T-cell (primary cell): ENCODE results near the gene TUT1. TPM values are rescaled to one million over a fixed set of nuclear protein-coding genes. Genes with fewer than 3 reads are reported as not detected.

ENCODE experiments used
- ATAC-seq, 4 experiments: fragments of 200-7000 bp in 3 of 4; fragments of 150-1000 bp in 1 of 4; cut with Tn5 transposase; replicated peaks in 1 of 4; 1 replicate in 3 of 4; 2 replicates in 1 of 4; pipeline ENCODE4 v1.10.0; 2021; ENCODE audit warnings: moderate library complexity in 3 of 4, mild to moderate bottlenecking in 2 of 4, moderate number of reproducible peaks in 1 of 4
- CTCF ChIA-PET, 2 donors: fragments of 300-600 bp; sonication (Branson Sonifier 250); formaldehyde crosslinking; loops; one replicate each; lab custom pipeline; 2022; ENCODE audit warnings: antibody characterized with exemption in 2 of 2; lab: Charles Lee
- POLR2A ChIA-PET, 2 donors: fragments of 300-600 bp; sonication (Branson Sonifier 250); formaldehyde crosslinking; loops; one replicate each; lab custom pipeline; 2022; ENCODE audit warnings: antibody characterized with exemption in 2 of 2; lab: Charles Lee
- DNase-seq, 35 experiments: peaks; one replicate each; pipeline versions ENCODE4 v3.0.0 to v3.0.0-alpha.2; 2013 to 2023
- H3K27ac ChIP-seq: one replicate; pipeline ENCODE4 v1.5.1; 2013; ENCODE audit warnings: low read length
- H3K27me3 ChIP-seq, 2 experiments: replicated peaks in 1 of 2; 1 replicate in 1 of 2; 2 replicates in 1 of 2; pipeline versions ENCODE4 v1.6.1 to v1.7.0; 2013; ENCODE audit warnings: low read length in 1 of 2, mixed read lengths in 1 of 2; ENCODE audit not compliant: control insufficient read depth in 2 of 2, insufficient read depth in 2 of 2; ENCODE audit errors: extremely low read depth in 1 of 2
- H3K36me3 ChIP-seq, 2 donors: 1 replicate in 1 of 2; 2 replicates in 1 of 2; pipeline versions ENCODE4 v1.6.1 to v1.7.0; 2013; ENCODE audit warnings: low read length in 1 of 2; ENCODE audit not compliant: control insufficient read depth in 2 of 2, insufficient read depth in 1 of 2; ENCODE audit errors: extremely low read depth in 1 of 2
- H3K4me1 ChIP-seq, 2 experiments: 1 replicate in 1 of 2; 2 replicates in 1 of 2; pipeline versions ENCODE4 v1.6.1 to v1.7.0; 2013; ENCODE audit warnings: low read length in 2 of 2, mixed read lengths in 1 of 2; ENCODE audit not compliant: insufficient read depth in 2 of 2, control insufficient read depth in 1 of 2; ENCODE audit errors: extremely low read depth in 1 of 2
- H3K4me3 ChIP-seq, 2 donors: 1 replicate in 1 of 2; 2 replicates in 1 of 2; pipeline versions ENCODE4 v1.5.1 to v1.7.0; 2013; ENCODE audit warnings: mild to moderate bottlenecking in 2 of 2, low read length in 1 of 2, moderate library complexity in 1 of 2; ENCODE audit not compliant: control insufficient read depth in 1 of 2; ENCODE audit errors: extremely low read depth in 1 of 2
- H3K9me3 ChIP-seq: 2 replicates; pipeline ENCODE4 v1.7.0; 2013
- H3K27ac Mint-ChIP-seq, 2 donors: one replicate each; pipeline ENCODE4 v1.8.0; 2020 to 2021; ENCODE audit warnings: mild to moderate bottlenecking in 2 of 2, mixed read lengths in 2 of 2
- H3K27me3 Mint-ChIP-seq, 2 donors: one replicate each; pipeline ENCODE4 v1.8.0; 2021 to 2022; ENCODE audit warnings: mixed read lengths in 2 of 2
- H3K36me3 Mint-ChIP-seq: one replicate; pipeline ENCODE4 v1.8.0; 2021; ENCODE audit warnings: mixed read lengths
- H3K4me1 Mint-ChIP-seq, 3 donors: one replicate each; pipeline ENCODE4 v1.8.0; 2020 to 2022; ENCODE audit warnings: mixed read lengths in 3 of 3, mild to moderate bottlenecking in 1 of 3
- H3K4me3 Mint-ChIP-seq, 3 donors: one replicate each; pipeline ENCODE4 v1.8.0; 2020 to 2022; ENCODE audit warnings: mild to moderate bottlenecking in 3 of 3, mixed read lengths in 3 of 3, moderate library complexity in 3 of 3
- H3K9me3 Mint-ChIP-seq, 3 donors: one replicate each; pipeline ENCODE4 v1.8.0; 2020 to 2022; ENCODE audit warnings: mixed read lengths in 3 of 3
- WGBS: methylation state at CpG from one replicate; pipeline ENCODE4 v1.1.5; 2013; ENCODE audit warnings: missing lambda C conversion rate; ENCODE audit not compliant: insufficient coverage; 5-methylcytosine and 5-hydroxymethylcytosine counted together
- total RNA-seq, 35 experiments: library from RNA in 6 of 35; stranded (reverse) in 6 of 35; fragments of 120-200 nt in 1 of 35; gene quantifications; one replicate each; pipeline versions ENCODE4 v1.2.1 to v1.2.4 and lab custom pipeline; 2013 to 2026

The TUT1 gene
- total RNA-seq, 5 donors from 2014 or later (not counting 1 experiment from before 2014, with no cell fraction given), result 35.2 to 56.0 (median 42.9) TPM

- H3K36me3 ChIP-seq, result peaks cover 0 to 4% of the 10 kb centered on the region in 2 donors
- ATAC-seq, result no peak
- no peaks in the 10 kb centered on the region for H3K9me3 ChIP-seq
- peaks cover 9% of the 10 kb centered on the region for H3K36me3 Mint-ChIP-seq
- H3K4me1 Mint-ChIP-seq, result peaks cover 59 to 74% (median 70%) of the 10 kb centered on the region in 3 donors
- peak overlapping the region; percentile 91 to 96 (median 92) for H3K4me3 Mint-ChIP-seq
- H3K4me1 ChIP-seq, result peaks cover 14 to 92% of the 10 kb centered on the region in 2 experiments
- no peaks in the 10 kb centered on the region for H3K9me3 Mint-ChIP-seq
- H3K27ac ChIP-seq, result peak overlapping the region; percentile 95
- ChIA-PET POLR2A (interaction anchor here (0.6 to 5.2 kb wide), 8 partner anchors 11 to 749 kb away, joined by 3 to 98 read pairs (median 6); partner anchors contain the start of genes EEF1G (in 1 of the 2), FEN1 (in 1 of the 2) and TUT1 (in 1 of the 2)), CTCF (interaction anchor here (0.5 to 4.1 kb wide), 13 partner anchors 10 to 198 kb away, joined by 4 to 63 read pairs (median 9); partner anchors contain the start of genes EEF1G (in 1 of the 2) and TUT1 (in 1 of the 2))
- DNase-seq, result peak in 1 of 35 experiments; percentile 14
- peak overlapping the region; percentile 84 to 85 for H3K27ac Mint-ChIP-seq
- no peaks in the 10 kb centered on the region for H3K27me3 ChIP-seq
- WGBS, result 66% methylated on average over 4 of the region's 6 CpGs
- no peaks in the 10 kb centered on the region for H3K27me3 Mint-ChIP-seq
- peak overlapping the region in 1 of 2 donors; percentile 95 for H3K4me3 ChIP-seq
Observed at GRCh38 chr11:62542111-62542745, 49.1 kb downstream of the TUT1 start.

- H3K4me1 ChIP-seq, result peaks cover 14 to 88% of the 10 kb centered on the region in 2 experiments
- no peaks in the 10 kb centered on the region for H3K9me3 ChIP-seq
- ATAC-seq (no peak), DNase-seq (peak in 1 of 35 experiments; percentile 34)
- H3K36me3 ChIP-seq, result peaks cover 0 to 11% of the 10 kb centered on the region in 2 donors
- Mint-ChIP-seq H3K36me3 (peaks cover 13% of the 10 kb centered on the region), H3K9me3 (no peaks in the 10 kb centered on the region), H3K4me1 (peaks cover 57 to 77% (median 72%) of the 10 kb centered on the region in 3 donors), H3K27ac (peak overlapping the region; percentile 80 to 84), H3K4me3 (peak overlapping the region; percentile 91 to 96 (median 92)), H3K27me3 (no peaks in the 10 kb centered on the region)
- peak overlapping the region; percentile 95 for H3K27ac ChIP-seq
- ChIA-PET POLR2A (interaction anchor here in 1 of 2 donors (0.6 to 2.1 kb wide), 3 partner anchors 8 to 161 kb away, joined by 3 to 17 read pairs (median 3); no protein-coding TSS in a partner anchor), CTCF (interaction anchor here (0.8 to 2.2 kb wide), 3 partner anchors 12 to 117 kb away, joined by 3 to 8 read pairs (median 3); no protein-coding TSS in a partner anchor)
- peak overlapping the region in 1 of 2 donors; percentile 18 for H3K4me3 ChIP-seq
- no peaks in the 10 kb centered on the region for H3K27me3 ChIP-seq
- whole genome bisulfite sequencing, result 36% methylated on average over 5 of the region's 16 CpGs
Observed at GRCh38 chr11:62540804-62541701, 50.3 kb downstream of the TUT1 start.

- no peaks in the 10 kb centered on the region for H3K27me3 Mint-ChIP-seq
- peaks cover 21% of the 10 kb centered on the region for H3K36me3 Mint-ChIP-seq
- Histone ChIP-seq H3K4me1 (peaks cover 9 to 80% of the 10 kb centered on the region in 2 experiments), H3K27ac (peak overlapping the region; percentile 95), H3K4me3 (peak overlapping the region in 1 of 2 donors; percentile 26), H3K36me3 (peaks cover 0 to 27% of the 10 kb centered on the region in 2 donors), H3K9me3 (no peaks in the 10 kb centered on the region), H3K27me3 (no peaks in the 10 kb centered on the region)
- CTCF ChIA-PET, result interaction anchor here in 1 of 2 donors (0.6 to 2.2 kb wide), 6 partner anchors 13 to 327 kb away, joined by 3 to 12 read pairs (median 4); no protein-coding TSS in a partner anchor
- no peaks in the 10 kb centered on the region for H3K9me3 Mint-ChIP-seq
- POLR2A ChIA-PET, result interaction anchor here (0.6 to 2.1 kb wide), 6 partner anchors 13 to 302 kb away, joined by 3 to 17 read pairs (median 4); partner anchors contain the start of gene EEF1G (in 1 of the 2)
- peak overlapping the region; percentile 47 to 63 (median 51) for H3K4me3 Mint-ChIP-seq
- H3K27ac Mint-ChIP-seq, result peak overlapping the region; percentile 82 to 89
- DNase-seq (peak in 6 of 35 experiments; percentile 17 to 57 (median 45)), ATAC-seq (peak in 3 of 4 experiments; percentile 11 to 45 (median 37))
- WGBS, result 54% methylated on average over 9 of the region's 13 CpGs
- peaks cover 50 to 79% (median 66%) of the 10 kb centered on the region in 3 donors for H3K4me1 Mint-ChIP-seq
Observed at GRCh38 chr11:62539238-62539925, 51.9 kb downstream of the TUT1 start.

- peak overlapping the region in 1 of 2 donors; percentile 8 for H3K4me3 ChIP-seq
- ChIA-PET CTCF (interaction anchor here in 1 of 2 donors (0.9 to 2.2 kb wide), 4 partner anchors 14 to 114 kb away, joined by 3 to 12 read pairs (median 6); no protein-coding TSS in a partner anchor), POLR2A (interaction anchor here in 1 of 2 donors (0.6 to 2.1 kb wide), 5 partner anchors 13 to 303 kb away, joined by 3 to 17 read pairs (median 4); no protein-coding TSS in a partner anchor)
- 75% methylated on average over 13 of the region's 19 CpGs for WGBS
- peak overlapping the region; percentile 47 to 63 (median 51) for H3K4me3 Mint-ChIP-seq
- ATAC-seq (no peak), DNase-seq (no peak)
- H3K36me3 ChIP-seq, result peaks cover 4 to 35% of the 10 kb centered on the region in 2 donors
- peaks cover 7 to 73% of the 10 kb centered on the region in 2 experiments for H3K4me1 ChIP-seq
- H3K27me3 Mint-ChIP-seq, result no peaks in the 10 kb centered on the region
- H3K27ac Mint-ChIP-seq, result peak overlapping the region; percentile 82 to 89
- H3K4me1 Mint-ChIP-seq, result peaks cover 45 to 75% (median 62%) of the 10 kb centered on the region in 3 donors
- H3K9me3 ChIP-seq, result no peaks in the 10 kb centered on the region
- peak overlapping the region; percentile 95 for H3K27ac ChIP-seq
- no peaks in the 10 kb centered on the region for H3K27me3 ChIP-seq
- H3K36me3 Mint-ChIP-seq, result peaks cover 25% of the 10 kb centered on the region
- no peaks in the 10 kb centered on the region for H3K9me3 Mint-ChIP-seq
Observed at GRCh38 chr11:62538470-62539237, 52.7 kb downstream of the TUT1 start.

GRCh38 chr11:62536301-62536957 is 54.9 kb downstream of the TUT1 start:
- Histone ChIP-seq H3K27ac (no peak overlapping the region), H3K4me1 (peaks cover 0 to 57% of the 10 kb centered on the region in 2 experiments), H3K27me3 (no peaks in the 10 kb centered on the region), H3K9me3 (no peaks in the 10 kb centered on the region), H3K36me3 (peaks cover 4 to 57% of the 10 kb centered on the region in 2 donors), H3K4me3 (no peak overlapping the region)
- Mint-ChIP-seq H3K9me3 (no peaks in the 10 kb centered on the region), H3K27ac (peak overlapping the region; percentile 31 to 55), H3K27me3 (no peaks in the 10 kb centered on the region), H3K4me1 (peaks cover 33 to 60% (median 49%) of the 10 kb centered on the region in 3 donors), H3K4me3 (no peak overlapping the region), H3K36me3 (peaks cover 41% of the 10 kb centered on the region)
- POLR2A ChIA-PET, result interaction anchor here in 1 of 2 donors (0.6 to 0.7 kb wide), 2 partner anchors 22 to 121 kb away, joined by 6 read pairs; no protein-coding TSS in a partner anchor
- ATAC-seq, result no peak
- WGBS, result 97% methylated on average over 19 of the region's 21 CpGs
- no peak for DNase-seq
- CTCF ChIA-PET, result no interaction called here
